GM19035 (cell line): ENCODE measurements around the gene HOXA13.

Source experiments
- ATAC-seq: cut with Tn5 transposase; IDR thresholded peaks from one replicate; pipeline ENCODE4 v1.9.1; 2021; ENCODE audit not compliant: unreplicated experiment

HOXA13 gene

DNA sequence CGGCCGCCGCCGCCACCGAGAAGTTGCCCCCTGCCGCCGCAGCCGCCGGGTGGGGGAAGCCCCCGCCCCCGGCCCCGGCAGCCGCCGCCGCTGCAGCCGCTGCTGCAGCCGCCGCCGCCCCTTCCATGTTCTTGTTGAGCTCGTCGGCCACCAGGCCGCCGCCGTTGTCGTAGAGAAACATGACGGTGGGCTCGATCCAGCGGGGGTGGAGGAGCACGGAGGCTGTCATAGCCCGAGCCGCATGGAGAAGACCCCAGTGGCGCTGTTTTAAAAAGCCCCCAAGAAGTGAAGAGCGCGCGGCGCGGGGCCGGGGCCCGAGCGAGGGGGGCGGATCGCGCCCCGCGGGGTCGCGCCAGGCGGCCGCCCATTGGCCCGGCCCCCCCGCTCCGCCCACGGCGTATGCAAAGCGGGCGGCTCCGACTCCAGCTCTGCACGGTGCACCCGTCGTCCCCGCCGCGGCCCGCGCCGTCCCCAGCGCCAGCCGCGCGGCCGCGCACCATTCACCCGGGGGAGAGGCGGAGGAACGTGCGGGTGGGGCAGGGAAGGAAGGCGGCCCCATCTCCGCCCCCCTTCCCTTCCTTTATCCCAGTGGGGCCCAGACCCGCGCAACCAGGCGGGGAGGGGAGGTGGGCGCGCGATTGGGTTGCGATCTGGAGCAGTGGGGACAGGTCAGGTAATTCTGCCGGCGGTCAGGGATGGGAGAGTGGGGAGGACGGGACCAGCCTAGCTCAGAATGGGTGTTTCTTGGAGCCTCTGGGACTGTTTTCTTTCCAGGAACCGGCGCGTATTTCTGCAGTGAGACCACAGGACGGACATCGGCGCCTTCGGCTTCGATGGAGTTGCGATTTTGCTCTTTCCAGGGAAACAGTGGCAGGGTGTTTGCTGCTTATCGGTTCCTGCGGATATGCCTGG is at the start of gene HOXA13:
HOXA13 (minus strand) TSS at position 243 of the 912 bp plus-strand sequence; CDS start at position 229, 14 bp downstream.
- peak; percentile 72 for ATAC-seq

DNA sequence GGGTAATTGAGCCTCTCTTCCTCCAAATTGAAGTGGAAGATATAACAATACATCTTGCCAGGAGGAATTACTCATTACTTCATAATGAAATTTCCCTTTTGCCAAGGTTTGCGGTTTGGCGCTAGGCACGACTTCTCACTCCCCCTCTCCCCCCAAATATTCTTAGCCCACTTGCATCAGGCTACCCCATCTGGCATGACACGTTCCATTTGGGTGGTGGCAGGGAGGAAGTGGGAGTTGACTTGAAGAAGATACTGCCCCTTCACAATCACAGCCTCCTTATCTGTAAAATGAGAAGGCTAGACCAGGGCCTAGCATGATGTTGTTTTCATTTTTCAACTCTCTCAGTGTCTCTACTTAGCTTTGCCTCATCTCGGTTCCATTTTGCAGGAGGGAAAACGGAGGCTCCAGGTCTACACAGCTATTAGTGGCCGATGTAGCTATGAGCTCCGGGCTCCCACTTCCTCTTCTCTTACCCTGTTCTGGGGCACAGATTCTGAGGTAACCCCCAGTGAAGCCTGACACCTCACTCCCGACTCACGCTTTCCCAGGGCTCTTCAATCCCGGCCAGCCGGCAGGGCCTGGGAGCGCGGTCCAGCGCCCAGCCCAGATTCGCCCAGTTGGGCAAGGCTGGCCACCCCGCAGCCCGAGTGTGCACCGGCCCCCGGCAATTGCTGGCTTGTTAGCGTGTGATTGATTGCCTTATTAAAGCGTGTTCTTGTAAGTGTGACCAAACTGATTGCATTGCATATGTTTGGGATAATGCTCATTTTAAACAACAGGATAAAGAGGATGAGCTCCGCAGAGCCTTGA is 49.2 kb upstream of the HOXA13 start:
- ATAC-seq = no peak

DNA sequence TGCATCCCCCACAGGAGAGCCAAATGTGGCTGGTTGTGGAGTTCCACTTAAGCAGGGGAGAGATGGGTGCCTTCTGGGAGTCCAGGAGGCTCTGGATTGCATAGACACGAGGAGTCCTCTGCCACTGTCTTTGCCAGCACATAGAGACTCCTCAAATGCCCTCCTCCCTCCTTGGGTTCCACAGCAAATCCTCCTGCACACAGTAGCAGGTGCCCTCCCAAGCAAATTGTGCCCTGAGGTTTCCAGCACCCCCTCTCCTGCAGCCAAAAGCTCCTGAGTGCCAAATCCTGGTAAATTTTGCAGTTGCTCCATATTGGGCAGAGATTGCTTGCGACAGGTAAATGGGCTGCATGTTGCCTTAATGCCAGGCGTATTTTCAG is 48.5 kb upstream of the HOXA13 start:
- no peak for ATAC-seq

DNA sequence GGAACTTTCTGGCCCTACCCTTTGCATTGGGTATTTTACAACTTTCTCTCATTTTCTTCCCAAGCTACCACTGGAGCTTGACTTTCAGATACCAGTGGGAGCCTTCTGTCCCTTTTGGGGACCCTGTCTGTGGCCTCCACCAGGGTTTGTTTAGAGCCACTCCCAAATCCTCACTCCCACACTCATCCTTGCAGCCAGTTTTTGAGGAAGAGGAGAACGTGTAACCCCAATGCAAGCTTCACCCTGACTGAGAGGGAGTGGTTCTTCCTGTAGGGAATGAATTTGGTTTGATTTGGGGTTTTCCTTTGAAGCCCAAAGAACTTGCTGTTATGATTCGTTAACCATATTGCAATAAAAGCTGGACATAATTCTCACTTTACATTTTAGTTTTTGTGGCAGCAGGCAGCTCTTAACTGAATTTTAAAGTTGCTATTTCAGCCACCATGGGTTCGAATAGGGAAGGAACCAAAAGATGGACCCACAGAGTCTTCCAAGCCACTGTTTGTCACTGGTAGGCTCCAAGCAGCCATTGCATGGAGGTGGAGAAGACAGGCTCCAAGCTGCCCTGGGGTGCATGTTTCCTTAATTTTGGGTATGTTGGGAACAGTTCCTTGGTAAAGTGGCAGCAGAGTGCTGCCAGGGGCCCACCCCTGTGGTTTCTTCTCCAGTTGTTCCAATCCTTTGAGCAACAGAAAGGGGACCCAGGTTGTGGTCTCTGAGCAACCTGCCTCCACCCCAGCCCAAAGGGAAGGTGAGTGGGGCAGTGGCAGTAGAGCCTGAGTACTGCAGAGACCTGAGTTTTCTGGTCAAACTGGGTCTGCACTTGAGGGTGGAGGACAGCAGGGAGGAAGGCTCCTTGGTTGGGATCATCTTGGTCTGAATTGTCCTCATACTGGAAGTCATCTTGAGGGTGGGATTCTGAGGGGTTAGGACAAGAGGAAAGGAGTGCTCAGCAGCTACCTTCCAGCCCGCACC is 47.8 kb upstream of the HOXA13 start:
- ATAC-seq = no peak

DNA sequence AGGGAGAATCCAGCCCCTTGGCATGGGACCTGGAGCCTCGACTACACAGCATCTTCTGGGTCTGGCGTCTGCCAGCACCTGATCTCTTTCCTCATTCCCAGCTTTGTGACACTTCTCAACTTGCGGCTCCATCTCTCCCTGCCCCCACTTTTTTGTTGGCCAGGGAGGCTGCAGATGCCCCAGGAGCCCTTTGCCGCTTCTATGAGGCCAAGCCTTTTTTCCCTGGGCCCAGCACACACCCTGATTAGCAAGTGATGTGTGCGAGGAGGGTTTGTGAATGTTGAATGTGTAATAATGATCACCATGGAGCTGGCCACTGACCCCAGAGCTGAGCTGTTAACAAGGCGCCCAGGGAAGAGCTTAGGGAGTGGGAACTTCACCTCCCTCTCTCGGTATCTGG is 47.1 kb upstream of the HOXA13 start:
- ATAC-seq = no peak

DNA sequence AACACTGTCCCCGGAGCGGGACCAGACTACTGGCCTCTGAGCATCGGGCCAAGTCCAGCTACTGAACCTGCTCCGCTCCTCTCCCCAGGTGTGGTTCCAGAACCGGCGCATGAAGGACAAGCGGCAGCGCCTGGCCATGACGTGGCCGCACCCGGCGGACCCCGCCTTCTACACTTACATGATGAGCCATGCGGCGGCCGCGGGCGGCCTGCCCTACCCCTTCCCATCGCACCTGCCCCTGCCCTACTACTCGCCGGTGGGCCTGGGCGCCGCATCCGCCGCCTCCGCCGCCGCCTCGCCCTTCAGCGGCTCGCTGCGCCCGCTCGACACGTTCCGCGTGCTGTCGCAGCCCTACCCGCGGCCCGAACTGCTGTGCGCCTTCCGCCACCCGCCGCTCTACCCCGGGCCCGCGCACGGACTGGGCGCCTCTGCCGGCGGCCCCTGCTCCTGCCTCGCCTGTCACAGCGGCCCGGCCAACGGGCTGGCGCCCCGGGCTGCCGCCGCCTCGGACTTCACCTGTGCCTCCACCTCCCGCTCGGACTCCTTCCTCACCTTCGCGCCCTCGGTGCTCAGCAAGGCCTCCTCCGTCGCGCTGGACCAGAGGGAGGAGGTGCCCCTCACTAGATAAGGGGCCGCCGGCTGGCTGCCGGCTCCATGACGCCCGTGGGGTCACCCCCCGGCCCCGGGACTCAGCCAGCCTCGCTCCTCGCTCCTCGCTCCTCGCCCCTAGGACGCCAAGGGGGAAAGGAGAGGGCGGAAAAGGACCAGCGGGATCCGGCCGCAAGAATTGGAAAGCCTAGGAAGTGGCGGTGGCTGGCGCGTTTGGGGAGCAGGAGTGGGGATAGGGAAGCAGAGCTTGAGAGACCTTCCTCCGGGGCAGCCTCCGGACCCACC is 46.2 kb upstream of the HOXA13 start:
- no peak for ATAC-seq

DNA sequence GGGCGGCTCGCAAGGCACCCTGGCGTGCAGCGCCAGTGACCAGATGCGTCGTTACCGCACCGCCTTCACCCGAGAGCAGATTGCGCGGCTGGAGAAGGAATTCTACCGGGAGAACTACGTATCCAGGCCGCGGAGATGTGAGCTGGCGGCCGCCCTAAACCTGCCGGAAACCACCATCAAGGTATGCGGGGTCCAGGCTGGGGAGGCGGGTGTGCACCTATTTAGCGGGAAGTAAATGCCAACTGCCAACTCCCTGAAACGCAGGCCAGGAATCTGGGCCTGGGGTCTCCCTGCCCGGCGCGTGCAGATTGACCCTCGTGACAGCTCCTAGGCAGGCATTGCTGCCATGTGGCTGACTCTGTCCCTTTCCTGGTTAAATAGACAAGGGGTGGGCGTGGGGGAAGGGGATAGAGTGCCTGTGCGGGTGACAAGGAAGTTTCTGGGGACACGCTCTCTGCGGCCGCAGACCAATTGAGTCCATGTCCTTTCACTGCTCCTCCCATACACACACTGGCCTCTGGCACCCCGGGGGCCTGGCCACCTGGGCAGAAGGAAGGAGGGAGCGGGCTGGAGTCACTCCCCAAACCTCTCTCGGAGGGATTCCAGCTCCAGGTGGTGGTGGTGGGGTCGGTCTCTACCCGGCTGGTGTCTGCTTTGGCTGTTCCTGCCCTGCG is 45.4 kb upstream of the HOXA13 start:
- no peak for ATAC-seq

DNA sequence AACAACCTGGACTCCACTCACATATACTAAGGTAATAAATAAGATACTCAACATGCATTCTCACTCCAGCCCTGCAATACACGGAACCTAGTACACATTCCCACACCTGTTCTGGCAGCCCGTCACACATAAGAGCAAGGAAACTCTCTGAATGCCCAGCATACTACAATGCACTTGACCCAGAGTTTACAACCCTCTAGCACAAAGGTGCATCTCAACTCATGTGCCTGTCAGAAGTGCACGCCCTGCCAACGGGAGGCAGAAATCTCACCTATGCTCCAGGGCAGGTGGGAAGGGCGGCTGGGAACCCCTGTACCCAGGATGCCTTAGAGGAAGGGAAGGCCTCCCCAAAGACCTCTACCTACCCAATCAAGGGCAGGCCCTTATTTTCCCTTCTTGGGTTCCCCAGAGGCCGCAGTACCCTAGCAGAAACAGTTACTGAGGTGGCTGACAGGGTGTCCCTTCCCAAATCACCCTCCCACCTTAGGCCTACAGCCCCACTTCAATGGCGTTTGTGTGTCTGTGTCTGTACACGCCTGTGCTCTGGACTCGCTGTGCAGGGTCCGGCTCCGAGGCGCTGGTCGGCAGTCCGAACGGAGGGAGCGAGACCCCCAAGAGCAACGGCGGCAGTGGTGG is 44.7 kb upstream of the HOXA13 start:
- no peak for ATAC-seq

DNA sequence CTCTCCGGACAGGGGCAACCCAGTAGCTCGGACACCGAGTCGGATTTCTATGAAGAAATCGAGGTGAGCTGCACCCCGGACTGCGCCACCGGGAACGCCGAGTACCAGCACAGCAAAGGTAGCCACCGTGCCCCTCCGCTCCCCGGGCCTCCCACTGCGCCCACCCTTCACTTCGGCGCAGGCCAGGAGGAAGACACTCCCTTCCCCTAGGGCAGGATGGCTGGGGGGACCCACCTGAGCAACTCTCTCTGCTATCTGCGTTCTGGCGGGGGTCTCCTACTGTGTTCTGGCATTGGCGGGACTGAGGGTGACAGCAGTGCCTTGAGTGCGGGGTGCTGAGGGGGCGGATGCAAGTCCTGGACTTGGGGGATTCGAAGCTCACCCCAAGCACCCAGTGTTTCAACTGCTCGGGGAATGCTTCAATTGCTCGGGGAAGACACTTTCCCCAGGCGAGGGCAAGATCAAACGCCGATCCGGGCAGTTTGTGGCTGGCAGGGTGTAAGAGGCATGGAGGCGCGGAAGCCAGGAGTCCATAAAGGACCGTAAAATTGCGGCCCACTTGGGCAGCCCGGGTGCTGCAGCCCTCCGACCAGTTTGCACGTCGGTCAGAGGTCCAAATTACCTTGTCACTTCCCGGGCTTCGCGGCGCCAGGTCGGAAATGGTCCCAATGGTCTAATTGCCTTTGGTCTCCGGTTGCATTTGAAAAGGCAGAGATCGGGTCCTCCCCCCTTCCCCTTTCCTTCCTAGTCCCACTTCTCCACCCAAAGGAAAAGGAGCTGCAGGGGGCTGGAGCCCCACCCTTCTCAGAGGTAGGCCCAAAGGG is 43.7 kb upstream of the HOXA13 start:
- no peak for ATAC-seq

DNA sequence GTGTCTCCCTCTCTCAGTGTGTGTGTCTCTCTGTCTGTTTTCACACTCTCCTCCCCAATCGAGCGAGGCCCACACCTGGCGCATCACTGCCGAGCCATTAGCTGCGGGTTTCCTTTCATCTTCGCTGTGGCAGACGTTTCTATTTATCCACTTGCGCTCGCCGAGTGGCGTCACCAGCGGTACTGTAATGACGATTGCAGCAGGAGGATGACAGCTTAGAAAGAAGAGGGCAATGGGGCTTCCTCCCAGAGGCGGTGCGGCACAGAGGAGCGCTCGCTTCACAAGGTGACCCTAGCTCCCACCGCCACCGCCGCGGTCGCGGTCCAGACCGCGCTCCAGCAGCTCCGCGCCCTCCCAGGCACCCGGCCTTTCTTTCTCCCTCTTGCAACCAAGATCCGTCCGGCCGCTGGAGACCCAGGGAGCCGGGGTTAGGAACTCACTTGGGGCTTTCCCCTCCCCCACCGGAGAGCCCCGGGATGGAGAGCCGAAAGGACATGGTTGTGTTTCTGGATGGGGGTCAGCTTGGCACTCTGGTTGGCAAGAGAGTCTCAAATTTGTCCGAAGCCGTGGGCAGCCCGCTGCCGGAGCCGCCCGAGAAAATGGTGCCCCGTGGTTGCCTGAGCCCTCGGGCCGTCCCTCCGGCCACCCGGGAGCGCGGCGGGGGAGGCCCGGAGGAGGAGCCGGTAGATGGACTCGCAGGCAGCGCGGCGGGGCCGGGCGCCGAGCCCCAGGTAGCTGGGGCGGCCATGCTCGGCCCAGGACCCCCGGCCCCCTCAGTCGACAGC is 42.9 kb upstream of the HOXA13 start, which contains the start of gene EVX1:
EVX1 (plus strand) TSS at position 248 of the 785 bp plus-strand sequence; CDS start at position 477, 229 bp downstream.
- no peak for ATAC-seq

DNA sequence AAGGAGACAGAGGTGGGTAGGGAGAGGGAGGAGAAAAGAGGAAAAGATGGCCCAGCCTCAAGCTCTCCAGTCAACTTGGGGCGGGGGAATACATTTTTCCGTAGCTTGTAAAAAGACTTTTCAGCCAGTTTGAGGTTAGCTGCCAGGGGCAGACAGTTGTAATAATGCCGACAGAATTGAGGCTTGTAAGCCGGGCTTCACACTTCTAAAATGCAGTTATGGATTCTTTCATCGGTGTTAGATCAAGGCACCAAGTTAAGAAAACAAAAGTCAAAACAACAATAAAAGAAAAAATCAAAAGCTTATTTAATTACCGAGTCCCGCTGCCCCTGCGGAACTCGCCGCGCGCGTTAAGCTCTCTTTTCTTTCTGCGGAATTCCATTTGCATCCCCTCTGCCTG is 42.3 kb upstream of the HOXA13 start:
- ATAC-seq = no peak

DNA sequence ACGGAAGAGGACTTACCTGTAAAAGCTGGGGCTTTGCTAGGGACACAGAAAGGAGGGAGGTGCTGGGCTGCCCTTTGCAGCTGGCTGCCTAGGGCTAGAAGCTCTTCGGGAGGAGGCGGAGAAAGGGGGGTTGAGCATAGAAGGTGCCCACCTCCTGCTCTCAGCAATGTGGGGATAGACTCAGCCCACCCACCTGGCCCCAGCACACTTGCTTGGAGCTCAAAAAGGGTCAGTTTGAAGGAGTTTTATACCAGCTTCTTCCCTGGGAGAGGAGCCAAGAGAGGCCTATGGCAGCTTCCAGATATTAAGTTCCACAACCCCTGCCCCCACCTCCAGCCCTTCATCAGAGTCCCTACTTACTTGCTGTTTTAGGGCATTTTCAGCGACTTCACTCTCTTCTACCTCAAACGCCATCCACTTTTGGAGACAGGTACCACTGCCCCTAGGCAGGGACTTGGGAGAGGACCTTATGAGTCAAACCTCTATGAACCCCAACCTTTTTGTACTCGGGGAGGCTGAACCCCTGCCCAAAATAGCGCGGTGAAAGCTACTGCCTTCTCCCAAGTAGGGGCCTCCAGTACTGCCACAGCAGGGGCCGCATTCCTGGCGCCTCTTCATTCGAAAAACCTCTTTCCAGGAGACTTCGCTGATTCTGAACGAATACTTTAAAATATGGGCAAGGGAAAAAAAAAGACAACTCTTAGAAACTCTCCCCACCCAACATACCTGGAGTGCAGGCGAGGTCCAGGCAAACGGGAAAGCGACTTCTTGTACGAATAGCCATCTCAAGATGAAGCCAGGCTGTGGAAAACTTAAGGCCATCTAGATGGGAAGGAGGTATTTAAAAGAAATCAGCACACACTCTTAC is 41.5 kb upstream of the HOXA13 start:
- no peak for ATAC-seq

DNA sequence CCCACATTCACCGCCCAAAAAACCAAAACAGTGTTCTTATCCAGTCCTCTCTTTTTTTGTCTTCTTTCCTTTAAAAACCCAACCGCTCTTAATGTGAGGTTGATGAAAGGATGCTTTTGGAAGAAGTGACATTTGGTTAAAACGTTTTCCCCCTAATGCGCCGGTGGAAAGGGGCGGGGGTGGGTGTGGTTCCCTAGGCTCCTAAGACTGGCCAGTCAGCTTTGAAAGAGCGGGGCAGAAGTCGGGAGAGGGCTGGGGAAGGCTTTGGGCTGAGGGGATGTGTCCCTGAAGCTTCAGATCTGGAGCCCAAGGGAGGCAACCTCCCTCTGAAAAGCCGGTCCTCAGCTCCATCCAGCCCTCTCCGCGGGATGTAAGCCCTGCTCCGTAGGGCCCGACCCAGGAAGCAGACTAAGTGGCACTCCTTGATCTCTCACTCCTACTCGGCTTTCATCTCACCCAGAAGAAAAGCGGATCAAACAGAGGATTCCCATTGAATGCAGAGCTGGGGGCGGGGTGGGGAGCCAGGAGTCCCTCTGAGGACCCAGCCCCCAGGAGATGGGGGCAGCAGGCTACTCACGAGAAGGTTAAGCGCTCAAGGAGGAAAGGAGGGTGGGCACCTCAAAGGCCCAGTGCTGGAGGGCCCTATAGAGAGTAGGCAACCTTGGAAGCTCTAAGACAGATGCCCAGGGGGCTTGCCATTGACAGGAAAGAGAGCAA is 40.3 kb upstream of the HOXA13 start:
- no peak for ATAC-seq

DNA sequence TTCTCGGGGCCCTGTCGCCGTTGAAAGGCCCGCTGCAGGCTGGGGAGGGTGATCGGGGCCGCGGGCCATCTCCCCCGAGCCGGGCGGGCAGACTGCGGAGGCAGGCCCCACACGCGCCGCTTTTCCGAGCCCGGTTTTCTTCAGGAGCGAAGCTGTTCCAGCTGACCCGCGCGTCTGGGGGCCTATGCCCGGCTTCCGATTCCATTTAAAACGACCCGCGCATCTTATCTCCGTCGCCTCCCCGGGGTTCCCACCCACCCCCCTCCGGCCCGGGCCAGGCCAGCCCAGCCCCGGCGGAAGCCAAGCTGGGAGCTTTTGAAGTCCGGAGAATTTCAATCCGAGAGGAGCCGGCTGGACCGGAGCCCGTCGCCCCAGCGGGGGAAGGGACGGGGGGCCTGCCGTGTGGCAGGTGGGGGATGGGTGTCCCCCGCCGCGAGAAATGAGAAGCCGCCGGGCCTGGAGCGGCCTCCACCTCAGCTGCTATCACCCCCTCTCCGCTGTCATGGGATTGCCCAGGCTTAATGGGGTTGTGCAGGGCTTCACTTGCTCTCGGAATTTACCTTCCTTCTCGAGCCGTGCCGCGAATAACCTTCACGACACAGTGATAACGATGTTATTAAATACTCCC is 39.6 kb upstream of the HOXA13 start:
- ATAC-seq = no peak

DNA sequence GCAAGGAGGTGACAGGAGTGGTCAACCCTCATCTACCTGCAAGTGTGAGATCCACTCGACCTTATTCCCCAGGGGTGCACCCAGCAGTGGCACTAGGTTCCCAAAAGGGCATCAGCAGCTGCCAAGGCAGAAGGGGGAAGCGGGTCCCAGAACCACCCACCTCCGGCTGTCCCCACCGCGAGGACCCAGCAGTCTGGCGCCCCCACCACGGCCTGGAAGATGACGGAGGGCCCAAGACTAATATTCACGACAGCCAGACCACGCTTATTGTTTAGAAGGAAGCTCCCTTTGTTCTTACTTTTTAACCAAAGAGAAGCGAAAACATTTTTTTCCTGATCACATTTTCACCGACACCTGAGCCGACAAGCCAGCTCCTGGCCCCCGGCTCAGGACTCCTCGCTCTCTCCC is 39.1 kb upstream of the HOXA13 start:
- ATAC-seq = no peak
